Peyer's patch (tissue), 4 donors: ENCODE data around the gene NOL6. TPM values are rescaled to one million over a fixed set of nuclear protein-coding genes. Genes with fewer than 3 reads are reported as not detected.
"Not testable (repeated sequence)": the region's sequence is repeated elsewhere in the genome, so short reads cannot be mapped to it uniquely, and the experiment has no call there.

Source experiments
- DNase-seq, 3 donors: peaks; one replicate each; pipeline ENCODE4 v3.0.0-alpha.2; 2017 to 2019
- H3K27ac ChIP-seq, 4 donors: fragments of 200-600 bp; sonication (generic); one replicate each; pipeline ENCODE4 v1.5.1; 2016 to 2019
- H3K27me3 ChIP-seq, 2 donors: fragments of 200-600 bp; sonication (generic); one replicate each; pipeline ENCODE4 v1.5.1; 2019
- H3K36me3 ChIP-seq, 3 donors: fragments of 200-600 bp; sonication (generic); one replicate each; pipeline ENCODE4 v1.5.1; 2016 to 2019
- H3K4me1 ChIP-seq, 4 donors: fragments of 200-600 bp; sonication (generic); one replicate each; pipeline ENCODE4 v1.5.1; 2016 to 2019
- H3K4me3 ChIP-seq, 4 donors: fragments of 200-600 bp; sonication (generic); 1 replicate in 3 of 4; 2 replicates in 1 of 4; pipeline ENCODE4 v1.5.1; 2016 to 2019; ENCODE audit warnings: mild to moderate bottlenecking in 1 of 4
- H3K9me3 ChIP-seq, 4 donors: fragments of 200-600 bp; sonication (generic); one replicate each; pipeline ENCODE4 v1.5.1; 2016 to 2019; ENCODE audit warnings: mild to moderate bottlenecking in 1 of 4
- CTCF ChIP-seq, 6 experiments: fragments of 450-650 bp in 4 of 6; fragments of 200-600 bp in 2 of 6; sonication (generic) in 1 of 6; IDR thresholded peaks; one replicate each; pipeline ENCODE4 v1.5.1; 2017 to 2019; ENCODE audit warnings: antibody characterized with exemption in 6 of 6, mild to moderate bottlenecking in 3 of 6, moderate library complexity in 1 of 6
- POLR2A ChIP-seq, 2 donors: fragments of 450-650 bp; IDR thresholded peaks; one replicate each; pipeline ENCODE4 v1.5.1; 2017; ENCODE audit warnings: antibody characterized with exemption in 2 of 2, mild to moderate bottlenecking in 2 of 2, moderate library complexity in 2 of 2
- total RNA-seq, 4 donors: library from RNA; depleted of rRNA; stranded (reverse); fragments of >200 nt; gene quantifications; one replicate each; pipeline ENCODE4 v1.1.0, GENCODE V29; 2016

The NOL6 gene
- total RNA-seq, 4 donors from 2014 or later: 14.5 to 26.4 (median 18.4) TPM

DNA sequence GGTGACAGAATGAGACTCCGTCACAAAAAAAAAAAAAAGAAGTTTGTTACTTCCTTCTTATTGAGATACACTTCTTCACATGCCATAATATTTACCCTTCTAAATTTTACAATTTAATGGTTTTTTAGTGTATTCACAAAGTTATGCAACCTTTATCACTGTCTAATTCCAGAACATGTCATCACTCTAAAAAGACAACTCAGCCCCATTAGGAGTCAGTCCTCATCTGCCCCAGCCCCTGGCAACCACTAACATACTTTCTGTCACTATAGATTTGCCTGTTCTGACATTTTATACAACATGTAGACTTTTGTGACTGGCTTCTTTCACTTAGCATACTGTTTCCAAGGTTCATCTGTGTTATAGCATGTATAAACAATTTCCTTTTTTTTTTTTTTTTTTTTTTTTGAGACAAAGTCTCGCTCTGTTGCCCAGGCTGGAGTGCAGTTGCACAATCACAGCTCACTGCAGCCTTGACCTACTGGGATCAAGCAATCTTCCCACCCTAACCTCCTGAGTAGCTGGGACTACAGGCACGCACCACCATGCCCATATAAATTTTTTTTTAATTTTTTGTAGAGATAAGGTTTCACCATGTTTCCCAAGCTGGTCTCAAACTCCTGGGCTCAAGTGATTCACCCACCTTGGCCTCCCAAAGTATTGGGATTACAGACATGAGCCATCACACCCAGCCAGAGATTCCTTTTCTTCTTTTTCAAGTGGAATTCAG is 44.3 kb downstream of the NOL6 start:
- Histone ChIP-seq H3K4me1 (peaks cover 0 to 9% (median 0%) of the 10 kb centered on the region in 4 donors), H3K36me3 (no peaks in the 10 kb centered on the region), H3K27ac (no peak overlapping the region), H3K4me3 (no peak overlapping the region), H3K27me3 (no peaks in the 10 kb centered on the region), H3K9me3 (no peaks in the 10 kb centered on the region)
- no peak for TF ChIP-seq POLR2A (IDR thresholded peaks at IDR 0.05)
- no peak for TF ChIP-seq CTCF (IDR thresholded peaks at IDR 0.05)
- DNase-seq: no peak

DNA sequence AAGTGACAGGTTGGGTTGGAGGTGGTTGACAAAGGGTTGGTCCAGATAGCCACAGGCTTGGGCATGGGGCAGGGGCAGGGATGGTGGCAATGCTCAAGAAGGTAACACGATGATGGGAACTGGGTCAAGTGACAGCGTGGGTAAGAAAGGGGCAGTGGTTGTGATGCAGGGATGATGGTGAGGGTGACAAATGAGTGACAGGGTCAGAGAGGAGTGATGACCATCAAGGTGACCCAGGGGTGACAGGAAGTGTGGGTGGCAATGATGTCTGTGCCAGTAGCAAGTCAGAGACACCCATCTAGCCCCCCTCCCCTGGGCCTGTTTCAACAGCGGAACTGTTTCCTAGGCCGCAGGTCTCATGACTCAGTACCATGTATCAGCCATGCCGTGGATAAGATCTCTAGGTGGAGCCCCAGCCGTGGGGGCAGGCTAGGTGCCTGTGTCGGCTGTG is 46.9 kb downstream of the NOL6 start:
- no peak overlapping the region for H3K27ac ChIP-seq
- no peaks in the 10 kb centered on the region for H3K4me1 ChIP-seq
- TF ChIP-seq POLR2A (IDR thresholded peaks at IDR 0.05): no peak
- no peak for TF ChIP-seq CTCF (IDR thresholded peaks at IDR 0.05)

DNA sequence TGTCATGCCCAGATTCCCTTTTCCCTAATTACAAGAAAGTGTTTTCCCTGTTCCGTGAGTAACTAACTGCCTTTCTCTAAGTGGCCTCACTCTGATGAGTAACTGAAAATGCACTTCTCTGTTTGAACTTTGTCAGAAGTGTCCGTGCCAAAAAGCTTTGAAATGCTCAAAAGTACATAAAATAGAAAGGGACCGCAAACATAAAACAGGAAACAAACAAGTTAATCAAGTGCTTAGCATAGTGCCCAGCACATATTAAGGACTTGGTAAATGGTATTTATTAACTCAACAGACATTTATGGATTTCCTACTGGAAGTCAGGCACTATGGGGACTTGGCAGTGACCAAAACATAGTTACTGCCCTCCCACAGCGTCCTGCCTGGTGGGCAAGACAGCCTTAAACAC is 48.6 kb downstream of the NOL6 start:
- Histone ChIP-seq H3K27ac (peak overlapping the region in 1 of 4 donors; percentile 5), H3K27me3 (no peaks in the 10 kb centered on the region), H3K4me1 (no peaks in the 10 kb centered on the region), H3K4me3 (no peak overlapping the region), H3K9me3 (no peaks in the 10 kb centered on the region), H3K36me3 (no peaks in the 10 kb centered on the region)
- TF ChIP-seq POLR2A (IDR thresholded peaks at IDR 0.05): no peak
- TF ChIP-seq CTCF (IDR thresholded peaks at IDR 0.05): no peak
- no peak for DNase-seq

More for the DNA sequence above, 46.9 kb downstream of the NOL6 start:
- no peak for DNase-seq
- Histone ChIP-seq H3K4me3 (no peak overlapping the region), H3K27me3 (no peaks in the 10 kb centered on the region), H3K36me3 (no peaks in the 10 kb centered on the region), H3K9me3 (no peaks in the 10 kb centered on the region)

DNA sequence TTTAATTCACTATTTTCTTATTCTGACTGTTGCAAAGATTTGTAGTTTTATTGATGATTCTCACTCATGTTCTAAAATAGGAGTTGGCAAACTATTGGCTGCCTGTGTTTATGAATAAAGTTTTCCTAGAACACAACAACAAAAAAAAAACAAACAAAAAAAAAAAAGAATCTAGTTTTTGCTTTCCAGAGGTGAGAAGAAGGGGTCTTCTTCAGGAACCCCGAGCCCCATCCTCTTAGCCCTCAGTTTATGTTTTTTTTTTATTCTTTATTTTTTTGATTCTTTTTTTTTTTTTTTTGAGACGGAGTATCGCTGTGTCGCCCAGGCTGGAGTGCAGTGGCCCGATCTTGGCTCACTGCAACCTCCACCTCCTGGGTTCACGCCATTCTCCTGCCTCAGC is 49.2 kb downstream of the NOL6 start:
- DNase-seq, H3K4me1 ChIP-seq, H3K27ac ChIP-seq, H3K9me3 ChIP-seq, H3K27me3 ChIP-seq, H3K36me3 ChIP-seq, H3K4me3 ChIP-seq: not testable (repeated sequence)

GRCh38 chr9:33424043-33424442 is 49.7 kb downstream of the NOL6 start:
- not testable (repeated sequence) for DNase-seq, H3K36me3 ChIP-seq, H3K27me3 ChIP-seq, H3K27ac ChIP-seq, H3K4me1 ChIP-seq, H3K9me3 ChIP-seq, H3K4me3 ChIP-seq

- no peak for TF ChIP-seq CTCF (IDR thresholded peaks at IDR 0.05)
- TF ChIP-seq POLR2A (IDR thresholded peaks at IDR 0.05): no peak
- DNase-seq: no peak
- Histone ChIP-seq H3K4me3 (no peak overlapping the region), H3K9me3 (no peaks in the 10 kb centered on the region), H3K27me3 (no peaks in the 10 kb centered on the region), H3K4me1 (peaks cover 0 to 29% (median 7%) of the 10 kb centered on the region in 4 donors), H3K36me3 (no peaks in the 10 kb centered on the region), H3K27ac (no peak overlapping the region)
These were observed 53.9 kb downstream of the NOL6 start for GRCh38 chr9:33419708-33420303.
